NCI-H748 (cell line): ENCODE data around the gene CYP4F2.
"Not testable (repeated sequence)": the region's sequence is repeated elsewhere in the genome, so short reads cannot be mapped to it uniquely, and the experiment has no call there.

Experiments used
- DNase-seq: peaks from one replicate; lab custom pipeline; 2025; ENCODE audit not compliant: unreplicated experiment; lab: John Stamatoyannopoulos, UW

CYP4F2 gene

GRCh38 chr19:15897738-15898276, at the start of gene CYP4F2:
Gene CYP4F2 (minus strand): TSS chr19:15898074. CDS start chr19:15897611, 463 bp downstream.
- DNase-seq, result no peak

DNA sequence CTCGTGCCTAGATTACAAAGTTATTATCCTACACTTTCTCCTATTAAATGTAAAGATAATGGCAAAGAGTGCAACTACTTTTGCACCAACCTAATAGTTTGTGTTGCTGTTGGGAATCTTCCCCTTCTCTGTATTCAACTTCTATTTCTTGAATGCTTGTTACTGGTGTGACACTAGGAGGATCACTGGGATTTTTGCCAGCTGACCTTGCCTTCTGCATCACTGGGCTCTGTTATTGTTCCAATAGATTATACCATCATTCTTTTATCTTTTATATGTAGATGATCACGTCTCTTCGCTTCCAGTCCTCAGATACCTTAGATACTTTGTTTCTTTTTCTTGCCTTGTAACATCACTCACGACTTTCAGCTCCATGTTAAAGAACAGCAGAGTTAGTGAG, 47.4 kb upstream of the CYP4F2 start:
- DNase-seq, result no peak

- DNase-seq, result no peak
Measured at GRCh38 chr19:15944401-15944800, 46.5 kb upstream of the CYP4F2 start.

- DNase-seq, result no peak
Measured at GRCh38 chr19:15937771-15938170, 39.9 kb upstream of the CYP4F2 start.

GRCh38 chr19:15936950-15937349, 39.1 kb upstream of the CYP4F2 start:
- DNase-seq, result no peak

GRCh38 chr19:15936173-15936572, 38.3 kb upstream of the CYP4F2 start:
- DNase-seq, result no peak

DNA sequence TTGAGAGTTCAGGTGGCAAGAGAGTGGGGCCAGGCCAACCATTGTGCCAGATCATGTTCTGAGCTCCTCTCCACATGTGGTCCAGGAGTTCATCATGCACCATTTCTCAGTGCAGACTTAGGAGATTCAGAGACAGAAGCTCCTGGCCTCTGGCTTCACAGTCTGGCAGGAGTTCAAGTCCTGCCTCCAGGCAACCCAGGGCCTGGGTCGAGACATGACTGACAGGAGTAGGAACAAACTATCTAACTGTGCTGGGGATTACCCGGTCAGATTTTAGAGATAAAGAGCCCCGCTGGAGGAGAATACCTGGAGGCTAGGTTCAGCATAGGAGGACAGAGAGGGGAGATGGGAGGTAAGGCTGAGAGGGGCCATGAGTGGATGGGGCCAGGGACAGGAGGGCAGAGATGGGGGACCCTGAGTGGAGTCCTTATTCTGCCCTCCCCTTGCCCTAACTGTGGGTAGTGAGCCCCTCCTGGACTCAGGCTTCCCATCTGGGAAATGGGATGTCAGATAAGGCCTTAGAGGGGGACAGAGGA, 37.4 kb upstream of the CYP4F2 start:
- no peak for DNase-seq

- no peak for DNase-seq
Measured at GRCh38 chr19:15934332-15935078, 36.6 kb upstream of the CYP4F2 start, which contains the start of gene CYP4F11. Gene CYP4F11 (minus strand): TSS chr19:15934529. CDS start chr19:15934408, 121 bp downstream.

DNA sequence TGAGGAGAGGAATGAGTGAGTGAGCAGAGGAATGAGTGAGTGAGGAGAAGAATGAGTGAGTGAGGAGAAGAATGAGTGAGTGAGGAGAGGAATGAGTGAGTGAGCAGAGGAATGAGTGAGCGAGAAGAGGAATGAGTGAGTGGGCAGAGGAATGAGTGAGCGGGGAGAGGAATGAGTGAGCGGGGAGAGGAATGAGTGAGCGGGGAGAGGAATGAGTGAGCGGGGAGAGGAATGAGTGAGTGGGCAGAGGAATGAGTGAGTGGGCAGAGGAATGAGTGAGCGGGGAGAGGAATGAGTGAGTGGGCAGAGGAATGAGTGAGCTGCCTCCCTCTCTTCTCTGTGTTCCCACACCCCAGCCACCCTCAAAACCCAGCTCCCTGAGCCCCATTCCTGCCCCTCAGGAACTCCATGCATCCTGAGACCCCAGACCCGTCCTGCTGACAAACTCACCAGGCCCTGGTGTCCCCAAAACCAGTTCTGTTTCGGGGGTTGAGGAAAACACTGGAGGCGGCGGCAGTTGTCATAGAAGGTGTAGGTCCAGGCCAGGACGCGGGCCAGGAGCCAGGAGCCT, 36.0 kb upstream of the CYP4F2 start:
- not testable (repeated sequence) for DNase-seq

- no peak for DNase-seq
Measured at GRCh38 chr19:15928321-15928720, 30.4 kb upstream of the CYP4F2 start.

DNA sequence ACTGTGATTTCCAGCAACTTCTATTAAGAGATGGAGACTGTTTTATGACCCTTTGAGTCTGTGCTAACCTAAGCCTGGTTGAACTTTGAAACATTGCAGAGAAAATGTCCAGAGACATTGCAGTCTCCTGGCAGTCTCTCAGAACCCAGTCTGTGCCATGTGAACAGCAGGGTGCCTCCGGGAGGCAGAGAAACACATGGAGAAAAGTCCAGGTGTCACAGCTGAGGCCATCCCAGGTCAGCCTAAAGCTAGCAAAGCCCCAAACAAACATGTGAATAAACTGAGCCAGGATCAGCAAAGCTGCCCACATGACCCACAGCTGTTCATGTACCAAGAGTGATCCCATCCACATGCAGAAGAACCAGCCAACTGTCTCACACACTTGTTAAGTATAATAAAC, 28.6 kb upstream of the CYP4F2 start:
- DNase-seq, result no peak

DNA sequence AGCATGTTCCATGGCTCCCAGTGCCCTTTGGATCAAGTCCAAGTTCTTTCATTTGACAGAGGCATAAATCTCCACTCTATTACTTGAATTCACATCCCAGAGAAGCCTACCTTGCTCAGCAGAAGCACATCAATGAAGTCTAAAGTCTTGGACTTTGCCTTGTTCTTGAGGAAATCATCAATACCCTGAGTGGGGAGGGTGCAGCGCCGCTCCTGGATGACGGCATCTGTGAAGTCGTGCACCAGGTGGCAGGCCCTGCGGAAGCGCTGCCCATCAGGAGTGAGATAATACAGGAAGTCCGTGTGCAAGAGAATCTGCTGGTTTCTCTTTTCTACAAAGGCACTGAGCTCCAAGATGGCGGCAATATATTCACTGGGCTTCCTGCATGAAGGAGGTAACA, 25.8 kb upstream of the CYP4F2 start:
- DNase-seq, result no peak

GRCh38 chr19:15922021-15922420, 24.1 kb upstream of the CYP4F2 start:
- DNase-seq, result no peak

DNA sequence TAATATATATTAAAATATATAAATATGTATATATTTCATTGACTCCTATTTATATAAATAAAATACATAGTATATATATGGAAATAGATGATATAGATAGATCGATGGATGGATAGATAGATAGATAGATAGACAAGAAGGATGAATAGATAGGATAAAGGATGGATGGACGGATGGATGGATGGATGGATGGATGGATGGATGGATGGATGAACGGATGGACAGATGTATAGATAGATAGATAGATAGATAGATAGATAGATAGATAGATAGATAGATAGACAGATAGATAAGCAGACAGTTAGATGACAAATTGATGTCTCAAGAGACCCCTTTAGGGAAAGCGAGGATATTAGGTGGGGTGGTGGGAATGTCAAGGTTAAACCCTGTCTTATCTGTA, 21.4 kb upstream of the CYP4F2 start:
- no peak for DNase-seq

GRCh38 chr19:15915109-15915508, 17.2 kb upstream of the CYP4F2 start:
- no peak for DNase-seq

GRCh38 chr19:15913830-15914229, 16.0 kb upstream of the CYP4F2 start:
- no peak for DNase-seq

GRCh38 chr19:15913384-15913783, 15.5 kb upstream of the CYP4F2 start:
- DNase-seq, result no peak

DNA sequence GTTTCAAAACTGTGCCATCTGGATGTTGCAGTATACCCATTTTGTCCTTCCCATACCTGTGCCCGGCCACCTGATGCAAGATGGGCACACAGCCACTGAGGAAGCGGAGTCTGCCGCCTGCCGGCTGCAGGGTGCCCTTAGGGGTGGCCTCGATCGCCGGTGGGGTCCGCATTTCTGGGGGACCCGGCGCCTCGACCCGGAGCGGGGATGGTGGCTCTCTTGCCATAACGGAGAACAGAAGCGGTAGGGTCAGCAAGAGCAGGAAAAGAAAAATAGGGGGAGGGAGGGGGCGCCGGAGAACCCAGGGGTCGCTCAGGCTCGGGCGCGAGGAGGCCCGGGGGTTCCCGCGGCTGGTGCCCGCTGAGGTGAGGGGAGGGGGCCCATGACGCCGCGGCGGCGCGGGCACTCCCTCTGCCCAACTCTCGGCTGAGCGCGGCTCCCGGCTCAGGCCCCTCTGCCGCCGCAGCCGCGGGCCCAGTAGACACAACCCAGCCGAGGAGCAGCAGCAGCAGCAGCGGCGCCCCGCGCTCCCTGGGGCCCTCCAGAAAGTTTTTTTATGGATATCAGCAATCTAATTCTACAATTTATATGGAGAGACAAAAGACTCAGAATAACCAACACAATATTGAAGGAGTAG, 13.8 kb upstream of the CYP4F2 start:
- DNase-seq, result peak; percentile 20

- DNase-seq, result no peak
Measured at GRCh38 chr19:15905026-15905425, 7.2 kb upstream of the CYP4F2 start.

- DNase-seq, result not testable (repeated sequence)
Measured at GRCh38 chr19:15902898-15903297, 5.0 kb upstream of the CYP4F2 start.

GRCh38 chr19:15902254-15902653, 4.4 kb upstream of the CYP4F2 start:
- no peak for DNase-seq

- DNase-seq, result no peak
Measured at GRCh38 chr19:15900504-15900903, 2.6 kb upstream of the CYP4F2 start.
